Measurements from ENCODE around the gene TIRAP. TPM values are rescaled to one million over a fixed set of nuclear protein-coding genes. Genes with fewer than 3 reads are reported as not detected.
A peak's percentile ranks its signal among the peaks of the same experiment; 100 is the strongest.

TIRAP gene
- total RNA-seq, 3 donors from 2014 or later: 18.5 to 24.8 (median 21.5) TPM

DNA sequence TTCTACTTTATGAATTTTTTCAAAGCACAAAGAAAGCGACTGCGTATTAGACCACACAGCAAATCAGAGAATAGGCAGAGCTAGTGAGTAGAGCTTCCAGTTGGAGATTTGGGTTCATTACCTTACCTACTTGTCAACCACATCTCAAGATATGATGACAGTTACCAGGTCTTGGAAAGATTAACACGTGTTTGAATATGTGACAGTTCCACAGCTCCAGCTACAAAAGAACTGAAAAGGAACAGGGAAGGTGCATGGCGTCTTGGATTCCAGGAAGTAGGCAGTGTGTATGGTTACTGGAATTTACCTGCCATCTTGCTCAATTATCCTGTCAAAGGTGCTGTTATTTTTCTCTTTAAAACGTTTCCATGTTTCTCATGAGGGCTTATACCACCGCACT, 5.3 kb downstream of the TIRAP start:
- H3K9me3 ChIP-seq: no peaks in the 10 kb centered on the region
- H3K36me3 ChIP-seq (ENCODE audit: low read depth): peaks cover 4% of the 10 kb centered on the region
- no peaks in the 10 kb centered on the region for H3K4me1 ChIP-seq (ENCODE audit: low read depth)
- H3K4me3 ChIP-seq: no peak overlapping the region
- TF ChIP-seq, protein P1, sequence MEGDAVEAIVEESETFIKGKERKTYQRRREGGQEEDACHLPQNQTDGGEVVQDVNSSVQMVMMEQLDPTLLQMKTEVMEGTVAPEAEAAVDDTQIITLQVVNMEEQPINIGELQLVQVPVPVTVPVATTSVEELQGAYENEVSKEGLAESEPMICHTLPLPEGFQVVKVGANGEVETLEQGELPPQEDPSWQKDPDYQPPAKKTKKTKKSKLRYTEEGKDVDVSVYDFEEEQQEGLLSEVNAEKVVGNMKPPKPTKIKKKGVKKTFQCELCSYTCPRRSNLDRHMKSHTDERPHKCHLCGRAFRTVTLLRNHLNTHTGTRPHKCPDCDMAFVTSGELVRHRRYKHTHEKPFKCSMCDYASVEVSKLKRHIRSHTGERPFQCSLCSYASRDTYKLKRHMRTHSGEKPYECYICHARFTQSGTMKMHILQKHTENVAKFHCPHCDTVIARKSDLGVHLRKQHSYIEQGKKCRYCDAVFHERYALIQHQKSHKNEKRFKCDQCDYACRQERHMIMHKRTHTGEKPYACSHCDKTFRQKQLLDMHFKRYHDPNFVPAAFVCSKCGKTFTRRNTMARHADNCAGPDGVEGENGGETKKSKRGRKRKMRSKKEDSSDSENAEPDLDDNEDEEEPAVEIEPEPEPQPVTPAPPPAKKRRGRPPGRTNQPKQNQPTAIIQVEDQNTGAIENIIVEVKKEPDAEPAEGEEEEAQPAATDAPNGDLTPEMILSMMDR (IDR thresholded peaks at IDR 0.05): no peak
- DNase-seq (no peak), ATAC-seq (no peak)
- intact Hi-C loops (cut with DNase I, micrococcal nuclease): no loop called here

DNA sequence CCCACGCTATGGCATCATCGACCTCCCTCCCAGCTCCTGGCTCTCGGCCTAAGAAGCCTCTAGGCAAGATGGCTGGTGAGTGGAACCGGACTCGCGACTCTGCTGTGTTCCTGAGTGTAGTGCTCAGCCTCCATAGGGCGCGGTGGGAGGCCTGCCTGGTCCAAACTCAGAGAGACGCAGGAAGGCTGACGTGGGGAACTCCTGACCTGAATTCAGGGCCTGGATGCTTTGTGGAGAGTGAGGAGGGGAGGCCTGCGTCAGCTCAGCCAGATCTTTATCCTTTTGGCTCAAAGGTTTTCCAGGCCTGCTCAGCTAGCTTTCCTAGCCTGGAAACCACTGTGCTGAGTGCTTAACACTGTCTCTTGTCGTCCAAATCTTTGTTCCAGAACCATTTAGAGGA, 8.0 kb downstream of the TIRAP start:
- TF ChIP-seq, protein P1 (IDR thresholded peaks at IDR 0.05): no peak
- intact Hi-C loops (cut with DNase I, micrococcal nuclease): no loop called here
- no peak for ATAC-seq
- DNase-seq: no peak
- H3K4me3 ChIP-seq: no peak overlapping the region
- no peaks in the 10 kb centered on the region for H3K4me1 ChIP-seq (ENCODE audit: low read depth)
- no peaks in the 10 kb centered on the region for H3K9me3 ChIP-seq
- H3K36me3 ChIP-seq (ENCODE audit: low read depth): peaks cover 4% of the 10 kb centered on the region

DNA sequence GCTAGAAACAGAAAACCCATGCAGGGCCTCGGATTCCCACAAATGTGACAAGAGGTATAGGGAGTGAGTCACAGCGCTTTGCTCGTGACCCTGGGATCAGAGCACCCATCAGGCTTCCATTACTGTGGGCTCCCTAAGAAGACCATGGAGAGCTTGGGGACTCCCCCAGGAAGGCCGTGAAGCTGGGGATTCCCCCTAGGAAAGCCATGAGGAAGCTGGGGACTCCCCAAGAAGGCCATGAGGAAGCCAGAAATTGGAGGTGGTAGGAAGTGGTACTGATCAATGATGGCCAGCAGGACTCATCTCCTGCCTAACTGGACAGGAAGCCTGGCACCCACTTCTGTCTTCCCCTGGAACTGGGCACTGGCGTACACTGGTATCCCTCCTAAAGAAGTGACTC, 10.8 kb downstream of the TIRAP start:
- no peak overlapping the region for H3K4me3 ChIP-seq
- TF ChIP-seq, protein P1 (IDR thresholded peaks at IDR 0.05): no peak
- peaks cover 4% of the 10 kb centered on the region for H3K36me3 ChIP-seq (ENCODE audit: low read depth)
- ATAC-seq (peak; percentile 25), DNase-seq (no peak)
- no peaks in the 10 kb centered on the region for H3K9me3 ChIP-seq
- intact Hi-C loops (cut with DNase I, micrococcal nuclease): no loop called here
- no peaks in the 10 kb centered on the region for H3K4me1 ChIP-seq (ENCODE audit: low read depth)

DNA sequence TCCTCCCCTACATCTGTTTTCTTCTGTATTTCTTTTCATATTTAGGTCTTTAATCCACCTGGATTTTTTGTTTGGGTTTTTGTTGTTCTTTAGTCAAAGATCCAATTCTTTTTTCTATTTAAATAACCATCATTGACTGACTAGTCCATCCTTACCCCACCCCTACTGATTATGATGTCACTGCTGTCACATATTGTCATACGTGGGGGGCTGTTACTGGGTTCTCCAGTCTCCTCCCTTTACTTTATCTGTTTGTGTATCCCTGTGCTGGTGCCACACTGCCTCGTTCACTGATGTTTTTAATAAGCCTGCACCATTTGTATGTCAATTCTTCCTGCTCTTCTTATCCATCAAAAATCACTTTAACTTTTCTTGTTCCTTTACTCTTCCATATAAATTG, 14.1 kb downstream of the TIRAP start:
- TF ChIP-seq, protein P1 (IDR thresholded peaks at IDR 0.05): no peak
- no peak overlapping the region for H3K4me3 ChIP-seq
- H3K4me1 ChIP-seq (ENCODE audit: low read depth): no peaks in the 10 kb centered on the region
- intact Hi-C loops (cut with DNase I, micrococcal nuclease): no loop called here
- peaks cover 4% of the 10 kb centered on the region for H3K36me3 ChIP-seq (ENCODE audit: low read depth)
- ATAC-seq (no peak), DNase-seq (no peak)
- H3K9me3 ChIP-seq: no peaks in the 10 kb centered on the region

DNA sequence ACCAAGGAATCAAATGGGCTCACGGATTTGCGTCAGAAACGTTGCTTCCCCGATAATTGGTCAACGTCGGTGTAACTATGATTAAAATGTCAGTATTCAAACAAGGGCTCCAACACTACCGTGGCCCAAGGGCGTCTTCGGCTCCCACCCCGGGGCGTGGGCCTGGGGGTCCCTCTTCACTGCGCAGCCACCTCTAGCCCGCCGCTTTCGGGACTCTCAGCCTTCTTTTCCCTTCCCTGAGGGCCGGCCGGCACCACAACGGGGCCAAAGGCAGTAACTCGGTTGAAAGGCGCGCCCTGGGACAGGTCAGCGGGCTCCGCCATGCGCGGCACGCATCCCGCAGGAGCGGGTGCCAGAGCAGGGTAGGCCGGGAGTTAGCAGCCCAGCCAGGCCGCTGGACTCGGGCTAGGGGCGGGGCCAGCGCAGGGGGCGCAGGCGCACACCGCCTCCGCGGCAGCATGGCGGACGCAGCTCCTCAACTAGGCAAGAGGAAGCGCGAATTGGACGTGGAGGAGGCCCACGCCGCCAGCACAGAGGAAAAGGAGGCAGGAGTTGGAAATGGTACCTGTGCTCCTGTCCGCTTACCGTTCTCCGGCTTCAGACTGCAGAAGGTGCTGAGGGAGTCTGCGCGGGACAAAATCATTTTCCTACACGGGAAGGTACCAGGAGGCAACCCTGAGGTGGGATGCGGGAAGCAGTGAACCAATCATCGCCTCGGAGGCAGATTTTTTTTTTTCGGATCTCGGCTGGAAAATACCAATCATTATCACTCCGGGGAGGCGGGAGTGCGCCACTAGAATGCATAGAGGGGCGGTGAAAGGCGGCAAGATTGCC, 20.9 kb downstream of the TIRAP start, which contains the start of gene DCPS:
Gene DCPS, plus strand, starts transcription at position 438 of the 834 bp plus-strand sequence. Its CDS starts 21 bp downstream, at position 459.
- Histone ChIP-seq H3K36me3 (ENCODE audit: low read depth) (no peaks in the 10 kb centered on the region), H3K4me3 (peak within 1 kb of the TSS; percentile 42), H3K4me1 (ENCODE audit: low read depth) (peaks cover 10% of the 10 kb centered on the region), H3K9me3 (no peaks in the 10 kb centered on the region)
- intact Hi-C loops (cut with DNase I, micrococcal nuclease): no loop called here
- TF ChIP-seq, protein P1 (IDR thresholded peaks at IDR 0.05): no peak
- DNase-seq (peak; percentile 89 to 95 (median 93)), ATAC-seq (peak; percentile 100)

Measured in mucosa of descending colon (tissue), 3 donors.